ENCODE measurements around the gene KIR2DL3.
"Not testable (repeated sequence)": the region's sequence is repeated elsewhere in the genome, so short reads cannot be mapped to it uniquely, and the experiment has no call there.

Gene KIR2DL3

DNA sequence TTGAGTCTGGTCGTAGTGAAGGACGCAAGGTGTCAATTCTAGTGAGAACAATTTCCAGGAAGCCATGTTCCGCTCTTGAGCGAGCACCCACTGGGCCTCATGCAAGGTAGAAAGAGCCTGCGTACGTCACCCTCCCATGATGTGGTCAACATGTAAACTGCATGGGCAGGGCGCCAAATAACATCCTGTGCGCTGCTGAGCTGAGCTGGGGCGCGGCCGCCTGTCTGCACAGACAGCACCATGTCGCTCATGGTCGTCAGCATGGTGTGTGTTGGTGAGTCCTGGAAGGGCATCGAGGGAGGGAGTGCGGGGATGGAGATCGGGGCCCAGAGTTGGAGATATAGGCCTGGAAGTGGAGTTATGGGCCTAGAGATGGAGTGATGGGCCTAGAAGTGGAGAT is at the start of gene KIR2DL3:
Gene KIR2DL3 (plus strand): TSS at position 208 of the 400 bp plus-strand sequence. CDS start 33 bp downstream, at position 241.
- DNase-seq (ENCODE audit: low read depth in 3 of 3), result not testable (repeated sequence)

DNA sequence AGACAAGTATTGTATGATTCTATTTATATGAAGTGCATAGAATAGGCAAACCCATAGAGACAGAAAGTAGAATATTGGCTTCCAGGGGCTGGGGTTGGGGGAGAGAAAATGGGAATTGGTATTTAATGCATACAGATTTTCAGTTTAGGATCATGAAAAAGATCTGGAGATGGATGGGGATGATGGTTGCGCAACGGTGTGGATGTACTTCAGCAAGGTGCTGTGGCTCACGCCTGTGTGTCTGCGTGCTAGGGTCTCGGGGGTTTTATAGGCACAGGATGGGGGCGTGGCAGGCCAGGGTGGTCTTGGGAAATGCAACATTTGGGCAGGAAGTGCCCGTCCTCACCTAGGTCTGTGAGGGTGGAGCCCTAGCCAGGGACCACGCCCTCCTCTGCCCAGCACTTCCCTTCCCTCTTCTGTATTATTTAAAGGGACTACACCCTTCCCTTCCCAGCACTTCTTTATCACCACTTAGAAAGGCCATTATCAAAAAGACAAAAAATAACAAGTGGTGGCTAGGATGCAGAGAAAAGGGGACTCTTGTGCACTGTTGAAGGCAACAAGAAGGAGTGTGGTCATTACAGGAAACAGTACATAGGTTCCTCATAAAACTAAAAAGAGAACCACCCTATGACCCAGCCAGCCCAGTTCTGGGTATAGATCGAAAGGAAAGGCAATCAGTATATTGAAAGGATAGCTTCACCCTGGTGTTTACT is 46.6 kb upstream of the KIR2DL3 start:
- DNase-seq (ENCODE audit: low read depth in 3 of 3), result no peak

DNA sequence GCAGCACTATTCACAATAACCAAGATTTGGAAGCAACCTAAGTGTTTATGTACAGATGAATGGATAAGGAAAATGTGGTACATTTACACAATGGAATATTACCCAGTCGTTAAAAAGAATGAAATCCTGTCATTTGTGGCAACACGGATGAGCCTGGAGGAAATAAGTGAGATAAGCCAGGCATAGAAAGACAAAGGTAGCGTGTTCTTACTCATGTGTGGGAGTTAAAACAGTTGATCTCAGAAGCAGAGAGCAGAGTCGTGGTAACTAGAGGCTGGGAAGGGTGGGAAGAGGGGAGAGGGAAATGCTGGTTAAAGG is 46.1 kb upstream of the KIR2DL3 start:
- no peak for DNase-seq (ENCODE audit: low read depth in 3 of 3)

DNA sequence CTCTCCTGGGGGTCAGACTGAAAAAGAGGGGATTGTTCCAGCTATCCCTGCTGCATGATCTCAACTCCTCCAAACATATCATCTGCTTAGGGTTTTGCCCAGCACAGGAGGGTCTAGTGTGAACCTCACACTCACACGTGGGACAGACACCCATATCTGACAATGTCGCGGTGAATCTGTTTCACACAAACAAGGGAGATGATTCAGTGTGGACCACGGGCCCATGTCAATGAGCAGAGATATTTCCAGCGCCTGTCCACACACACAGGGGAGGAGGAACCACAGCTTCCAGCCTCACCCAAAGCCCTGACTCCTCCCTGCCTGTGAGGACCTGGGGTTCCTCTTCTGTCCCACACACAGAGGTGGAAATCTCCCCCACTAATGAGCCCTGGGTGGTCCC is 43.7 kb upstream of the KIR2DL3 start:
- no peak for DNase-seq (ENCODE audit: low read depth in 3 of 3)

DNA sequence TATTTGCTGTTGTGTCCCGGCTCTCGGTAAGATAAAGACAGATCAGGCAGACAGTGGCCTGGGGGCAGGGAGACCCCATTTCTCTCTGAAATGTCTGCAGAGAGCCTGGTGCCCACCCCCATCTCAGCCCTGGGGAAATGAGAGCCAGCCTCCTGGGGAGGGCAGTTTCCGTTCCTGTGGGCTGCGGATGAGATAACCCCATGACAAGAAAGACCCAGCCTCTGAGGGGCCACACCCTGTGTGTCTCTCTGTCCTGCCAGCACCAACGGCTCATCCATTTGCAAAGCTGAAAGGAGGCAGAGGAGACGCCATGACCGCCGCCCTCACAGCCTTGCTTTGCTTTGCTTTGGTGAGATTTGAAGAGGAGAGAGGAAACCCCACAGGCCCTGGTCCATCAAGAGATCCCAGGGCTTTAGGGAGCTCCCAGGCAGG is 42.2 kb upstream of the KIR2DL3 start:
- DNase-seq (ENCODE audit: low read depth in 3 of 3), result no peak

DNA sequence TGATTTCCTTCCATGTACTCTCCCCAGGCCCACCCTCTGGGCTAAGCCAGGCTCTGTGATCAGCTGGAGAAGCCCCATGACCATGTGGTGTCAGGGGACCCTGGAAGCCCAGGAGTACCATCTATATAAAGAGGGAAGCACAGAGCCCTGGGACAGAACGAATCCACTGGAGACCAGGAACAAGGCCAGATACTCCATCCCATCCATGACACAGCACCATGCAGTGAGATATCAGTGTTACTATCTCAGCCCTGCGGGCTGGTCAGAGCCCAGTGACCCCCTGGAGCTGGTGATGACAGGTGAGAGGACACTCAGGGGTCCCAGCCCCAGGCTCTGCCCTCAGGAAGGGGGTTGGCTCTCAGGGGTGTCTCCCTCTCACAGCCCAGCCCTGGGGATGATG is 41.5 kb upstream of the KIR2DL3 start:
- DNase-seq (ENCODE audit: low read depth in 3 of 3), result no peak

DNA sequence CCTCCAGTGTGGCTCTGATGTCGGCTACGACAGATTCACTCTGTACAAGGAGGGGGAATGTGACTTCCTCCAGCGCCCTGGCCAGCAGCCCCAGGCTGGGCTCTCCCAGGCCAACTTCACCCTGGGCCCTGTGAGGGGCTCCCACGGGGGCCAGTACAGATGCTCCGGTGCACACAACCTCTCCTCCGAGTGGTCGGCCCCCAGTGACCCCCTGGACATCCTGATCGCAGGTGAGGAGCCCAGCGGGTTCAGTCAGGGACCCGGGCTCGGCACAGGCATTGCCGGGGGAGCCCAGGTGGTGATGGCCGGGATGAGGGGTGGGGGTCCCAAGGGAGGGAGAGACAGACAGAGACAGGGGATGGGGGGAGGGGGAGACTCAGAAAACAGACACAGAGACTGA is 40.6 kb upstream of the KIR2DL3 start:
- not testable (repeated sequence) for DNase-seq (ENCODE audit: low read depth in 3 of 3)

DNA sequence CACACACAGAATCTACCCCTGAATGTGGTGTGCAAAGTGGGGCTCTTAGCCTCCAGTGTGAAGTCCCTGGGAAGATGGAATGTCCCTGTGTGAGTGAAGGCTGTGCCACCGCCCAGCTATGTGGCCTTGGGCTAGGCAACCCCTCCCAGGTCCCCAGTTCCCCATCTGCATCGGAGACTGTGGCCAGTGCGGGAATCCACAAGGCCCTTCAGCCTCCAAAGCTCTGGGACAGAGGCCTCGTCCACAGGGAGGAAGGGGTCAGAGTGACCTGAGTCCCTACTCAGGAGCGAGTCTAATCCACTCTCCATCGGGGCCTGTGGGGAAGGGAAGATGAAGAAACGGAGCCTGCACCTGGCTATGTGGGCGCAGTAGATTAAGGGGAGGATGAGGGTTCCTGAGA is 33.4 kb upstream of the KIR2DL3 start:
- DNase-seq (ENCODE audit: low read depth in 3 of 3), result no peak

DNA sequence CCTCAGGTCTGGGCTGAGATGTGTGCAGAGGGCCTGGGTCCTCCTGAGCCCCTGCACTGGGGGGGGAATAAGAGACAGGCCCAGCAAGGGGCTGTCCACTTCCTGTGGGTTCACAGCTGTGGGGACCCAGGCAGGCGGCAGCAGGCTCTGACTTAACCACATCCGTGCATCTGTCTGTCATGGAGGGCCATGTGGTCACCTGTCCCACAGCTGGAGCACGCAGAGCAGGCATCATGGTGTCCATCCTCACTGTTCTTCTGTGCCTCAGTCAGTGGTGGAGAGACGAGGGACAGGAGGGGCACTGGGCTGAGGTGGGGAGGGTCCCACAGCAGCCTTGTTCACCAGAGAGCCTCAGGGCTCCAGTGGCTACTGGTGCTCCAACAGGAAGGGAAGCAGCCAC is 30.4 kb upstream of the KIR2DL3 start:
- no peak for DNase-seq (ENCODE audit: low read depth in 3 of 3)

DNA sequence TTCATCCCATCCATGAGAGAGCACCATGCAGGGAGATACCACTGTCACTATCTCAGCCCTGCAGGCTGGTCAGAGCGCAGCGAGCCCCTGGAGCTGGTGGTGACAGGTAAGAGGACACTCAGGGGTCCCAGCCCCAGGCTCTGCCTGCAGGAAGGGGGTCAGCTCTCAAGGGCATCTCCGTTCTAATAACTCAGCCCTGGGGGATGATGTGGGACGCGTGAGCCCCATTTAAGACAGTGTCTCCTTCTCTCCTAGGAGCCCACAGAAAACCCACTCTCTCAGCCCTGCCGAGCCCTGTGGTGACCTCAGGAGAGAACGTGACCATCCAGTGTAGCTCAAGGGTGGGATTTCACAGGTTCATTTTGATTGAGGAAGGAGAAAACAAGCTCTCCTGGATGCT is 29.5 kb upstream of the KIR2DL3 start:
- no peak for DNase-seq (ENCODE audit: low read depth in 3 of 3)

DNA sequence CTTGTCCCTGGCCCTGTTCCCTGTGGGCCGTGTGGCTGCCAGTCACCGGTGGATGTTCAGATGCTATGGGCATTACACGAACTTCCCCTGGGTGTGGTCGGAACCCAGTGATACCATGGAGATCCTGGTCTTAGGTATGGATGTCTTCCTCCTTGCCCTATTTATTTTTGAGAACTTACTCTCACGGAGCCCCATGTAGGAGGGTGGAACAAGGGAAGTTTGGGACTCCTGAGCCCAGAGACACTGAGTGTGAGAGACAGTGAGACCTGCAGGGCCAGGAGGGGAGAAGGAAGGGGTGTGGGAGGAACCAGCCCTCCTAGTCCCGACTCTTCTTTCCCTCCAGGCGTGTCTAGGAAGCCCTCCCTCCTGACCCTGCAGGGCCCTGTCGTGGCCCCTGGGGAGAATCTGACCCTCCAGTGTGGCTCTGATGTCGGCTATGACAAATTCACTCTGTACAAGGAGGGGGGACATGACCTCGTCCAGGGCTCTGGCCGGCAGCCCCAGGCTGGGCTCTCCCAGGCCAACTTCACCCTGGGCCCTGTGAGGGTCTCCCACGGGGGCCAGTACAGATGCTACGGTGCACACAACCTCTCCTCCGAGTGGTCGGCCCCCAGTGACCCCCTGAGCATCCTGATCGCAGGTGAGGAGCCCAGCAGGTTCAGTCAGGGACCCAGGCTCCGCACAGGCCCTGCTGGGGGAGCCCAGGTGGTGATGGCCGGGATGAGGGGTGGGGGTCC is 28.9 kb upstream of the KIR2DL3 start:
- DNase-seq (ENCODE audit: low read depth in 3 of 3), result no peak

DNA sequence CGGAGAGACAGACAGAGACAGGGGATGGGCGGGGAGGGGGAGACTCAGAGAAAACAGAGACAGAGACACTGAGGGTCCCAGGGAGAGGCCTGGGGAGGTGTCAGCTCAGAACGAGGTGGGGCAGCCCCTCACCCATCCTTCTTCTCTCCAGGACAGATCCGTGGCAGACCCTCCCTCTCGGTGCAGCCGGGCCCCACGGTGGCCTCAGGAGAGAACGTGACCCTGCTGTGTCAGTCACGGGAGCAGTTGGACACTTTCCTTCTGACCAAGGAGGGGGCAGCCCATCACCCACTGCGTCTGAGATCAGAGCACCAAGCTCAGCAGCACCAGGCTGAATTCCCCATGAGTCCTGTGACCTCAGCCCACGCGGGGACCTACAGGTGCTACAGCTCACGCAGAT is 28.4 kb upstream of the KIR2DL3 start:
- DNase-seq (ENCODE audit: low read depth in 3 of 3), result not testable (repeated sequence)

DNA sequence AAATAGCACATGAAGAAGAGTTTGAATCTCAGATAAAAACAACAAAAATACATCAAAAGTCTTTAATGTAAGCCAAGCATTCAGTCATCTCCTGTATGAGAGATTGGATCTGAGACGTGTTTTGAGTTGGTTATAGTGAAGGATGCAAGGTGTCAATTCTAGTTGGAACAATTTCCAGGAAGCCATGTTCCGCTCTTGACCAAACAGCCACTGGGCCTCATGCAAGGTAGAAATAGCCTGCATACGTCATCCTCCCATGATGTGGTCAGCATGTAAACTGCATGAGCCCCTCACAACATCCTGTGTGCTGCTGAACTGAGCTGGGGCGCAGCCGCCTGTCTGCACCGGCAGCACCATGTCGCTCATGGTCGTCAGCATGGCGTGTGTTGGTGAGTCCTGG is 14.2 kb upstream of the KIR2DL3 start, which contains the start of gene KIR3DL3:
Gene KIR3DL3 (plus strand): TSS at position 301 of the 400 bp plus-strand sequence. CDS start 55 bp downstream, at position 356.
- no peak for DNase-seq (ENCODE audit: low read depth in 3 of 3)

DNA sequence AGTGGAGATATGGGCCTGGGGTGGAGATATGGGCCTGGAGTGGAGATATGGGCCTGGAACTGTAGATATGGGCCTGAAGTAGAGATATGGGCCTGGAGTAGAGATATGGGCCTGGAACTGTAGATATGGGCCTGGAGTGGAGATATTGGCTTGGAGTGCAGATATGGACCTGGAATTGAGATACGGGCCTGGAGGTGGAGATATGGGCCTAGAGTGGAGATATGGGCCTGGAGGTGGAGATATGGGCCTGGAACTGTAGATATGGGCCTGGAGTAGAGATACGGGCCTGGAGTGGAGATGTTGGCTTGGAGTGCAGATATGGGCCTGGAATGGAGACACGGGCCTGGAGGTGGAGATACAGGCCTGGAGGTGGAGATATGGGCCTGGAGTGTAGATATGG is 13.7 kb upstream of the KIR2DL3 start:
- no peak for DNase-seq (ENCODE audit: low read depth in 3 of 3)

DNA sequence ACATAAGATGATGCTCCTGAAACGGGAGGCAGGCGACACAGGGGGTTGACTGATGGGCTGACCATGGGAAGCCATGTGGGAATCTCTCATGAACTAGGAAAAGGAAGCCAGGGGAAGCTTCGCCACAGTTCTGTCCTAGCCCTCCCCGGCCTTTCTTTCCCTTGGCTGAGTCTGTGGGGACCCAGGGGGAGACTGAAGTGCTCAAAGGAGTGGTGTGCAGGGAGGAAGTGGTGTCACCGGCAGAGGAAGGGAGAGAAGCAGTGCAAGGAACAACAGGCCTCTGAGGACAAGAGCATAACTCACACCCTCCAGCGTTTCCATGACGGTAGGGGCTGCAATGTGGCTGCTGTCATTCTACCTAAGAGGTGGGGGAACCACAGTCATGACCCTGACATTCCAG is 13.0 kb upstream of the KIR2DL3 start:
- no peak for DNase-seq (ENCODE audit: low read depth in 3 of 3)

DNA sequence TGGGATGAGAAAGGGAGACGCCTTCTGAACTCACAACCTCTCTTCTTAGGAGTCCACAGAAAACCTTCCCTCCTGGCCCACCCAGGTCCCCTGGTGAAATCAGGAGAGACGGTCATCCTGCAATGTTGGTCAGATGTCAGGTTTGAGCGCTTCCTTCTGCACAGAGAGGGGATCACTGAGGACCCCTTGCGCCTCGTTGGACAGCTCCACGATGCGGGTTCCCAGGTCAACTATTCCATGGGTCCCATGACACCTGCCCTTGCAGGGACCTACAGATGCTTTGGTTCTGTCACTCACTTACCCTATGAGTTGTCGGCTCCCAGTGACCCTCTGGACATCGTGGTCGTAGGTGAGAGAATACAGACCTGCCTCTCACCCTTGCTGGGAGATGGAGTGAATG is 10.8 kb upstream of the KIR2DL3 start:
- no peak for DNase-seq (ENCODE audit: low read depth in 3 of 3)

DNA sequence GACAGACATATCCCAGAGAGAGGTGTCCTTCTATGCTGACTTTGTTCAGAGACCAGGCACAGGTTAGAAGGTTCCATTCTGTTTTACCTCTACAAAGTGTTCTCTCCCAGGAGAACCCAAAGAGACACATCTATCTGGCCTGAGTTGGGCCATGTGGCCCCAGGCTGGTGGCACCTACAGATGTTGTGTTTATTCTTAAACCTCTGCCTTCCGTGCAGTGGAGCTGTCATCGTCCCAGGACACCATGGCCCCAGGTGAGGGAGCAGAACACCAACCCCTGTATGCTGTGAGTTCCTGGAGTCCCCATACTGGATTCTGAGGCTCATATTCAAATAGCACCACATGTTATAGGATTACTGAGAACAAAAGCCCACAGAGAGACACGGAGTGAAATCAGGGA is 10.1 kb upstream of the KIR2DL3 start:
- DNase-seq (ENCODE audit: low read depth in 3 of 3), result no peak

DNA sequence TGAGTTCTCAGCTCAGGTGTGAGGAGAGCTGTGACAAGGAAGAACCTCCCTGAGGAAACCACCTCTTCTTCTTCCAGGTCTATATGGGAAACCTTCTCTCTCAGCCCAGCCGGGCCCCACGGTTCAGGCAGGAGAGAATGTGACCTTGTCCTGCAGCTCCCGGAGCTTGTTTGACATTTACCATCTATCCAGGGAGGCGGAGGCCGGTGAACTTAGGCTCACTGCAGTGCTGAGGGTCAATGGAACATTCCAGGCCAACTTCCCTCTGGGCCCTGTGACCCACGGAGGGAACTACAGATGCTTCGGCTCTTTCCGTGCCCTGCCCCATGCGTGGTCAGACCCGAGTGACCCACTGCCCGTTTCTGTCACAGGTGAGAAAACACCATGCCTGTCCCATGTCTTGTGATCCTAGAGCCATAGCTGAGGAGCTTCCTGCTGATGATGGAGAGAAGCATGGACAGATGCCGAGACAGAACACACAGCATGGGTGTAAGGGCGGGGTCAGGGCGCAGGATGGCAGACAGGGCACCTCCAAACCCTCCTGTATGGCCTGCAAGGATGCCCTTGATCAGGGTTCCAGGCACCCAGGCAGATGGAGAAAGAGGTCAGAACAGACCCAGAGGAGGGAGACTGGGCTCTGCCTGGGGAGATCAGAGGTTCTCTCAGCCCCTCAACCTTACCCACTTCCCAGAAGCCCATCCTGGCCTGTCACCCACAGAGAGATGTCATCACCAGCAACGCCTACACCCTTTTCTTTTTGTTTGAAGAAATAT is 8.7 kb upstream of the KIR2DL3 start:
- no peak for DNase-seq (ENCODE audit: low read depth in 3 of 3)

DNA sequence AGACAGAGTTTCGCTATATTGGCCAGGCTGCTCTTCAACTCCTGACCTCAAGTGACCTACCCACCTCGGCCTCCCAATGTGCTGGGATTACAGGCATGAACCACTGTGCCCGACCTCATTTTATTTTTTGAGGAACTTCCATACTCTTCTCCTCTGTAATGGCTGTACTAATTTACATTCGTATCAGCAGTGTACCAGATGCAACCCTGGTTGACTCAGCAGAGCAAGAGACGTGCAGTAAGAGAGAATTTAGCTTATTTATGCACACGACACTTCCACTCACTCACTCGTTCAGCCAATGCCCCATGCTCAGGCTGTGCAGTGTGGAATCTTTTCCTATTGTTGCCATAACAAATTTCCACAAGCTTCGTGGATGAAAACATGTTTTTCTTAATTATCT is 7.1 kb upstream of the KIR2DL3 start:
- DNase-seq (ENCODE audit: low read depth in 3 of 3), result no peak

DNA sequence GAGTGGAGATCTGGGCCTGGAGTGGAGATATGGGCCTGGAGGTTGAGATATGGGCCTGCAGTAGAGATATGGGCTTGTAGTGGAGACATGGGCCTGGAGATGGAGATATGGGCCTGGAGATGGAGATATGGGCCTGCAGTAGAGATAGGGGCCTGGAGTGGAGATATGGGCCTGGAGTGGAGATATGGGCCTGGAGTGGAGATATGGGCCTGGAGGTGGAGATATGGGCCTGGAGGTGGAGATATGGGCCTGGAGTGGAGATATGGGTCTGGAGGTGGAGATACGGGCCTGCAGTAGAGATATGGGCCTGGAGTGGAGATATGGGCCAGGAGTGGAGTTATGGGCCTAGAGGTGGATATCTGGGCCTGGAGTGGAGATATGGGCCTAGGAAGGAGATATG is 402 bp downstream of the KIR2DL3 start:
- DNase-seq (ENCODE audit: low read depth in 3 of 3), result no peak

DNA sequence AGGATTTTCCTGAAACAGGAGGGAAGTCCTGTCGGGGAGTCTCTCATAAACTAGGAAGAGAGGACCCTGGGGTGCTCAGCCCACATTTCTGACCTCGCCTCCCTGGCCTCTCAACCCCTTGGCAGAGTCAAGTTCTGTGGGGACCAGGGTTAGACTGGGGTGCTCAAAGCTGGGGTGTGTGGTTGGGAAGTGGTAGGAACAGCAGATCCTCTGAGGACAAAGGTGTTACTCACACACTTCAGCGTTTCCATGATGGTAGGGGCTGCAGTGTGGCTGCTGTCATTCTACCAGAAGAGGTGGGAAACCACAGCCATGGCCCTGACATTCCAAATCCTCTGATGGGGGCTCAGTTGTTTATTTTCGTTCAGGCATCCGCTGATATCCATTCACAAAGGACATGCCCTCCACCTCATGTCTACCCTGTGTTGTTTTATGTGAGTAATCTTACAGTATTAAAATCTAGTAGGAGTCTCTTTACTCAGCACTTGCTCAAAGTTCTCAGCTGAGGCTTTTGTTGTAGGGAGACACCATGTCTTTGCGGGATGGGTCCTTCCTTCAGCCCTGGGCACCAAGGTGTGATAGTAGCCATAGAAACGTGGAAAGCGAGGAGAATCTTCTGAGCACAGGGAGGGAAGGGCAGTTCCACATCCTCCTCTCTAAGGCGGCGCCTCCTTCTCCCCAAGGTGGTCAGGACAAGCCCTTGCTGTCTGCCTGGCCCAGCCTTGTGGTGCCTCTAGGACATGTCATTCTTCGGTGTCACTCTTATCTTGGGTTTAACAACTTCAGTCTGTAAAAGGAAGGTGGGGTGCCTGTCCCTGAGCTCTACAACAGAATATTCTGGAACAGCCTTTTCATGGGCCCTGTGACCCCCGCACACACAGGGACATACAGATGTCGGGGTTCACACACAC is 1.5 kb downstream of the KIR2DL3 start:
- no peak for DNase-seq (ENCODE audit: low read depth in 3 of 3)

DNA sequence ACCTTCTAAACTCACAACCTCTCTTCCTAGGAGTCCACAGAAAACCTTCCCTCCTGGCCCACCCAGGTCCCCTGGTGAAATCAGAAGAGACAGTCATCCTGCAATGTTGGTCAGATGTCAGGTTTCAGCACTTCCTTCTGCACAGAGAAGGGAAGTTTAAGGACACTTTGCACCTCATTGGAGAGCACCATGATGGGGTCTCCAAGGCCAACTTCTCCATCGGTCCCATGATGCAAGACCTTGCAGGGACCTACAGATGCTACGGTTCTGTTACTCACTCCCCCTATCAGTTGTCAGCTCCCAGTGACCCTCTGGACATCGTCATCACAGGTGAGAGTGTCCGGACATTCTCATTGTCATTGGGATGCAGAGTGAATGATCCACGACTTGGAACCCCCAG is 3.6 kb downstream of the KIR2DL3 start:
- DNase-seq (ENCODE audit: low read depth in 3 of 3), result not testable (repeated sequence)

Measured in stimulated activated CD4-positive, alpha-beta T cell treated with anti-CD3 and anti-CD28 coated beads, TNF-alpha, amount 100 ng/mL, for 24 hours (primary cell).